ENCODE results near the gene PPIP5K1.

PPIP5K1 gene

GRCh38 chr15:43517354-43518196 lies 72.4 kb downstream of the PPIP5K1 start, which contains the start of gene MAP1A:
MAP1A (plus strand) TSS chr15:43517608; CDS start chr15:43521474, 3,866 bp downstream.
- peak; percentile 82 for DNase-seq (ENCODE audit: low read depth, low spot score)

GRCh38 chr15:43516801-43517353 lies 73.1 kb downstream of the PPIP5K1 start:
- DNase-seq (ENCODE audit: low read depth, low spot score) = peak; percentile 76

GRCh38 chr15:43516185-43516584 lies 73.8 kb downstream of the PPIP5K1 start:
- no peak for DNase-seq (ENCODE audit: low read depth, low spot score)

- DNase-seq (ENCODE audit: low read depth, low spot score) = no peak
Observed at GRCh38 chr15:43515741-43516140, 74.3 kb downstream of the PPIP5K1 start.

- peak; percentile 30 for DNase-seq (ENCODE audit: low read depth, low spot score)
Observed at GRCh38 chr15:43514241-43515057, 75.6 kb downstream of the PPIP5K1 start.

- no peak for DNase-seq (ENCODE audit: low read depth, low spot score)
Observed at GRCh38 chr15:43513550-43513949, 76.5 kb downstream of the PPIP5K1 start.

GRCh38 chr15:43511012-43511885 lies 78.8 kb downstream of the PPIP5K1 start:
- peak; percentile 28 for DNase-seq (ENCODE audit: low read depth, low spot score)

GRCh38 chr15:43510200-43511011 lies 79.6 kb downstream of the PPIP5K1 start:
- peak; percentile 100 for DNase-seq (ENCODE audit: low read depth, low spot score)

- peak; percentile 23 for DNase-seq (ENCODE audit: low read depth, low spot score)
Observed at GRCh38 chr15:43509660-43510199, 80.3 kb downstream of the PPIP5K1 start.

- peak; percentile 16 for DNase-seq (ENCODE audit: low read depth, low spot score)
Observed at GRCh38 chr15:43508991-43509659, 80.9 kb downstream of the PPIP5K1 start.

- no peak for DNase-seq (ENCODE audit: low read depth, low spot score)
Observed at GRCh38 chr15:43508421-43508820, 81.6 kb downstream of the PPIP5K1 start.

GRCh38 chr15:43505738-43506137 lies 84.3 kb downstream of the PPIP5K1 start:
- DNase-seq (ENCODE audit: low read depth, low spot score) = peak; percentile 53

- no peak for DNase-seq (ENCODE audit: low read depth, low spot score)
Observed at GRCh38 chr15:43499635-43500034, 90.4 kb downstream of the PPIP5K1 start.

- no peak for DNase-seq (ENCODE audit: low read depth, low spot score)
Observed at GRCh38 chr15:43498990-43499389, 91.0 kb downstream of the PPIP5K1 start.

- DNase-seq (ENCODE audit: low read depth, low spot score) = no peak
Observed at GRCh38 chr15:43493703-43494472, 96.1 kb downstream of the PPIP5K1 start.

GRCh38 chr15:43492673-43493601 lies 97.1 kb downstream of the PPIP5K1 start, which contains the start of gene TP53BP1:
TP53BP1 (minus strand) TSS chr15:43493156; CDS start chr15:43493043, 113 bp downstream.
- DNase-seq (ENCODE audit: low read depth, low spot score) = peak; percentile 98

- DNase-seq (ENCODE audit: low read depth, low spot score) = no peak
Observed at GRCh38 chr15:43492266-43492665, 97.7 kb downstream of the PPIP5K1 start.

All from astrocyte of the hippocampus (primary cell).